Eye (tissue), 1 donor: ENCODE results near the gene ZNF490.
A peak's percentile ranks its signal among the peaks of the same experiment; 100 is the strongest.
"Not testable (repeated sequence)": the region's sequence is repeated elsewhere in the genome, so short reads cannot be mapped to it uniquely, and the experiment has no call there.

Experiments
- DNase-seq: peaks from one replicate; pipeline ENCODE4 v3.0.0-alpha.2; 2015

ZNF490 gene

GRCh38 chr19:12610540-12611360 lies at the start of gene ZNF490, which contains the start of gene ZNF791:
Gene ZNF490, minus strand, starts transcription at chr19:12610813. Its CDS starts 133 bp downstream, at chr19:12610680.
Gene ZNF791, plus strand, starts transcription at chr19:12610920. Its CDS starts 160 bp downstream, at chr19:12611080.
- peak; percentile 100 for DNase-seq

- DNase-seq, result no peak
These were observed 47.4 kb upstream of the ZNF490 start for GRCh38 chr19:12657966-12658365.

- no peak for DNase-seq
These were observed 46.4 kb upstream of the ZNF490 start for GRCh38 chr19:12656899-12657571.

GRCh38 chr19:12655546-12655945 lies 44.9 kb upstream of the ZNF490 start:
- no peak for DNase-seq

- DNase-seq, result no peak
These were observed 41.6 kb upstream of the ZNF490 start for GRCh38 chr19:12652219-12652618.

- no peak for DNase-seq
These were observed 39.3 kb upstream of the ZNF490 start for GRCh38 chr19:12649941-12650340.

GRCh38 chr19:12648088-12648487 lies 37.5 kb upstream of the ZNF490 start:
- no peak for DNase-seq

GRCh38 chr19:12647490-12648071 lies 37.0 kb upstream of the ZNF490 start:
- DNase-seq, result peak; percentile 76

- no peak for DNase-seq
These were observed 36.4 kb upstream of the ZNF490 start for GRCh38 chr19:12647047-12647446.

- DNase-seq, result no peak
These were observed 35.9 kb upstream of the ZNF490 start for GRCh38 chr19:12646551-12646950.

- DNase-seq, result not testable (repeated sequence)
These were observed 33.1 kb upstream of the ZNF490 start for GRCh38 chr19:12643716-12644115.

GRCh38 chr19:12642506-12642905 lies 31.9 kb upstream of the ZNF490 start:
- DNase-seq, result no peak

GRCh38 chr19:12641456-12641855 lies 30.8 kb upstream of the ZNF490 start:
- DNase-seq, result no peak

- peak; percentile 89 for DNase-seq
These were observed 29.4 kb upstream of the ZNF490 start for GRCh38 chr19:12639901-12640613.

GRCh38 chr19:12638611-12639182 lies 28.1 kb upstream of the ZNF490 start:
- no peak for DNase-seq

GRCh38 chr19:12636631-12637030 lies 26.0 kb upstream of the ZNF490 start:
- DNase-seq, result no peak

- DNase-seq, result no peak
These were observed 18.6 kb upstream of the ZNF490 start for GRCh38 chr19:12629215-12629614.

- DNase-seq, result no peak
These were observed 17.7 kb upstream of the ZNF490 start for GRCh38 chr19:12628040-12629022.

GRCh38 chr19:12626958-12627357 lies 16.3 kb upstream of the ZNF490 start:
- DNase-seq, result no peak

GRCh38 chr19:12623361-12624031 lies 12.9 kb upstream of the ZNF490 start:
- DNase-seq, result no peak
